Suprapubic skin (tissue), 4 donors: ENCODE results near the gene LMF2. TPM values are rescaled to one million over a fixed set of nuclear protein-coding genes. Genes with fewer than 3 reads are reported as not detected.

Source experiments
- DNase-seq, 2 donors: peaks; one replicate each; pipeline ENCODE4 v3.0.0-alpha.2; 2019; ENCODE audit warnings: low spot score in 2 of 2
- H3K27ac ChIP-seq: fragments of 200-600 bp; sonication (generic); one replicate; pipeline ENCODE4 v1.5.1; 2019
- H3K27me3 ChIP-seq: fragments of 200-600 bp; sonication (generic); one replicate; pipeline ENCODE4 v1.5.1; 2019
- H3K36me3 ChIP-seq: fragments of 200-600 bp; sonication (generic); one replicate; pipeline ENCODE4 v1.5.1; 2019
- H3K4me1 ChIP-seq: fragments of 200-600 bp; sonication (generic); one replicate; pipeline ENCODE4 v1.5.1; 2019
- H3K4me3 ChIP-seq: fragments of 200-600 bp; sonication (generic); one replicate; pipeline ENCODE4 v1.5.1; 2019; ENCODE audit warnings: mild to moderate bottlenecking
- H3K9me3 ChIP-seq: fragments of 200-600 bp; sonication (generic); one replicate; pipeline ENCODE4 v1.5.1; 2019
- CTCF ChIP-seq, 2 donors: fragments of 200-600 bp in 1 of 2; fragments of 450-650 bp in 1 of 2; sonication (generic) in 1 of 2; IDR thresholded peaks; one replicate each; pipeline ENCODE4 v1.5.1; 2016 to 2019; ENCODE audit warnings: antibody characterized with exemption in 2 of 2, mild to moderate bottlenecking in 1 of 2, moderate library complexity in 1 of 2
- EP300 ChIP-seq: sonication (generic); formaldehyde crosslinking; IDR thresholded peaks from one replicate; pipeline ENCODE4 v1.6.1; 2017; ENCODE audit warnings: antibody characterized with exemption
- POLR2A ChIP-seq, 2 donors: fragments of 450-650 bp; IDR thresholded peaks; one replicate each; pipeline ENCODE4 v1.6.1; 2017; ENCODE audit warnings: antibody characterized with exemption in 2 of 2, mild to moderate bottlenecking in 2 of 2, moderate library complexity in 2 of 2
- POLR2AphosphoS5 ChIP-seq, 3 donors: sonication (generic); formaldehyde crosslinking; IDR thresholded peaks; one replicate each; pipeline ENCODE4 v1.6.1; 2017; ENCODE audit warnings: antibody characterized with exemption in 3 of 3
- WGBS: methylation state at CpG from one replicate; pipeline ENCODE4 v1.1.5; 2018; 5-methylcytosine and 5-hydroxymethylcytosine counted together
- total RNA-seq, 4 donors: library from RNA; depleted of rRNA; stranded (reverse); fragments of >200 nt; gene quantifications; one replicate each; pipeline ENCODE4 v1.1.0, GENCODE V29; 2016

The LMF2 gene
- total RNA-seq, 4 donors from 2014 or later: 28.9 to 65.6 (median 44.7) TPM

GRCh38 chr22:50524676-50525103 lies 17.2 kb upstream of the LMF2 start:
- DNase-seq: peak in 1 of 2 donors; percentile 85
- peak overlapping the region; percentile 91 for H3K4me3 ChIP-seq
- H3K36me3 ChIP-seq: peaks cover 44% of the 10 kb centered on the region
- H3K27ac ChIP-seq: peak overlapping the region; percentile 96
- H3K9me3 ChIP-seq: no peaks in the 10 kb centered on the region
- H3K4me1 ChIP-seq: peaks cover 47% of the 10 kb centered on the region
- under 1% methylated on average over 15 of the region's 19 CpGs for WGBS
- no peak for TF ChIP-seq POLR2A (IDR thresholded peaks at IDR 0.05)
- no peak for TF ChIP-seq POLR2AphosphoS5 (IDR thresholded peaks at IDR 0.05)
- TF ChIP-seq CTCF (IDR thresholded peaks at IDR 0.05): no peak
- TF ChIP-seq EP300: no peak
- H3K27me3 ChIP-seq: no peaks in the 10 kb centered on the region

DNA sequence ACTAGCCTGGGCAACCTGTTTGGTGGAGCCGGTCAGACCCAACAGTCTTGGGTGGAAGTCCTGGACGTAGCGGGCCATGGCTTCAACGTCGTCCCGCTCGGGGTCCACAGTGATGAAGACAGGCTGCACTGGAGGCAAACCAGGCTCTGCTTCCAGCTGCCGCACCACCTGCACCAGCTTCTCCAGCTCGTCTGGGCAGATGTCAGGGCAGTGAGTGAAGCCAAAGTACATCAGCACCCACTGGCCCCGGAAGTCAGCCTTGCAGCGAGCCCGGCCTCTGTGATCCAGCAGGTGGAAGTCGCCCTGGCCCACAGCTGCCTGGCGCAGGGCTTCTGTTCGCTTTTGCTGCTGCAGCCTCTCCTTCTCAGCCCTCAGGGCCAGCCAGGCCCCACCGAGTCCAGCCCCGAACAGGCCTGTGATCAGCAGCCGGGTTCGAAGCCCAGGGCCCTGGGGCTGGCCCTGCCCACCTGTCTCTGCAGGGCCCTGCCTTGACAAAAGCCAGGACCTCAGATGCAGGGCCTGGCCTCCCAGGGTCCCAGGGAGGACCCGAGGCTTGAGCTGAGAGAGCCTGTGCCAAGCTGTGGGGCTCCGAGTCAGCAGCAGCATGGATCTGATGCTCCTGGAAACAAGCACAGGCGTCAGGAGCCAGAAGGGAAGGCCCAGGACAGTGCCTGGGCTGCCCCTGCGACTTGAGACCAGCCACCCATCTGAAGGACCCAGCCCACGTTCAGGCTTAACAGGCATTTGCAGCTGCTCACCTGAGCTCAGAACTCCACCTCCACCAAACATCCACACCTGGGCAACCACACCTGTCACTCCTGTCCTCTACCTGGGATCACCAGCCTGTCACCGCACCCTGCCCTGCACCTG lies 16.5 kb upstream of the LMF2 start:
- Histone ChIP-seq H3K27ac (no peak overlapping the region), H3K36me3 (peaks cover 50% of the 10 kb centered on the region), H3K4me1 (peaks cover 41% of the 10 kb centered on the region), H3K9me3 (no peaks in the 10 kb centered on the region), H3K4me3 (peak overlapping the region; percentile 91), H3K27me3 (no peaks in the 10 kb centered on the region)
- 59% methylated on average over 4 of the region's 25 CpGs for whole genome bisulfite sequencing
- no peak for DNase-seq
- TF ChIP-seq EP300: no peak

- Histone ChIP-seq H3K27me3 (no peaks in the 10 kb centered on the region), H3K4me1 (peaks cover 39% of the 10 kb centered on the region), H3K9me3 (no peaks in the 10 kb centered on the region), H3K36me3 (peaks cover 56% of the 10 kb centered on the region), H3K27ac (no peak overlapping the region), H3K4me3 (no peak overlapping the region)
- WGBS: 100% methylated on average over 1 of the region's 16 CpGs
- no peak for DNase-seq
- no peak for TF ChIP-seq CTCF (IDR thresholded peaks at IDR 0.05)
- no peak for TF ChIP-seq EP300
- TF ChIP-seq POLR2A (IDR thresholded peaks at IDR 0.05): no peak
- no peak for TF ChIP-seq POLR2AphosphoS5 (IDR thresholded peaks at IDR 0.05)
These were observed 15.9 kb upstream of the LMF2 start for GRCh38 chr22:50523458-50523805.

DNA sequence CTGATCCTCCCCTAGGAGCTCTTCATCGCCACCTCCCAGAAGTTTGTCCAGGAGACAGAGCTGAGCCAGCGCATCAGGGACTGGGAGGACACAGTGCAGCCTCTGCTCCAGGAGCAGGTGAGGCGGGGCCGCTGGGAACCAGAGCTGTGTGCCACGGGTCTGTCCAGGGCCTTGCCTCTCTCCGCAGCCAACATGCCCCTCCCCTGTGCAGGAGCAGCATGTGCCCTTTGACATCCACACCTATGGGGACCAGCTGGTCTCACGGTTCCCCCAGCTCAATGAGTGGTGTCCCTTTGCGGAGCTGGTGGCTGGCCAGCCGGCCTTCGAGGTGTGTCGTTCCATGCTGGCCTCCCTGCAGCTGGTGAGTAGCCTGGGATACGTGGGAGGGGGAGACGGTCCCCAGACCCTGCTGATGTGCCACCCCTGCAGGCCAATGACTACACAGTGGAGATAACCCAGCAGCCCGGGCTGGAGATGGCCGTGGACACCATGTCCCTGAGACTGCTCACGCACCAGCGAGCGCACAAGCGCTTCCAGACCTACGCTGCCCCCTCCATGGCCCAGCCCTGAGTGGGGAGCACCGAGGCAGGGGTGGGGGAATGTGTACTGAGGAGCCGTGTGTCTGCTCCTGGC lies 15.4 kb upstream of the LMF2 start:
- Histone ChIP-seq H3K27me3 (no peaks in the 10 kb centered on the region), H3K4me1 (peaks cover 39% of the 10 kb centered on the region), H3K27ac (no peak overlapping the region), H3K4me3 (no peak overlapping the region), H3K9me3 (no peaks in the 10 kb centered on the region), H3K36me3 (peaks cover 61% of the 10 kb centered on the region)
- no peak for DNase-seq
- WGBS: 95% methylated on average over 10 of the region's 22 CpGs
- TF ChIP-seq POLR2AphosphoS5 (IDR thresholded peaks at IDR 0.05) (no peak), CTCF (IDR thresholded peaks at IDR 0.05) (no peak), POLR2A (IDR thresholded peaks at IDR 0.05) (no peak), EP300 (no peak)

DNA sequence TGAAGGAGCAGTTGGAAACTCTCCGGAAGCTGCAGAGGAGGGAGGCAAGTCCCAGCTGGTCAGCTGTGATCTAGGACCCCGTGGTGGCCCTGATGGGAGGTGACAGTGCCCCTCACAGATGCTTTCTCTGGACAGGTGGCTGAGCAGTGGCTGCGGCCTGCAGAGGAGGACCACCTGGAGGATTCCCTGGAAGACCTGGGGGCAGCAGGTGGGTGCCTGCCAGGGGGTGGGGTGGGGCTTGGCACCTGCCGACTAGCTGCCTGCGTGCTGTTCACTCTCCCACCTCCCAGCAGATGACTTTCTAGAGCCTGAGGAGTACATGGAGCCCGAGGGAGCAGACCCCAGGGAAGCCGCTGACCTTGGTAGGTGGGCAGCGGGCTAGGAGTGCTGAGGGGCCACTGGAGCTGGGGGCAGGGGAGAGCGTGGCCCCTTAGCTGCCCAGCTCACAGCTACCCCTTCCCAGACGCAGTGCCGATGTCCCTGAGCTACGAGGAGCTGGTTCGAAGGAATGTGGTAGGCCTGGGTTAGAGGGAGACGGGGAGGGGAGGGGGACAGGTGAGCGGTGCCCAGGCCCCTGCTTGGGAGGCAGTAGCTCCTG lies 14.8 kb upstream of the LMF2 start:
- Histone ChIP-seq H3K27me3 (no peaks in the 10 kb centered on the region), H3K4me3 (no peak overlapping the region), H3K9me3 (no peaks in the 10 kb centered on the region), H3K36me3 (peaks cover 68% of the 10 kb centered on the region), H3K27ac (no peak overlapping the region), H3K4me1 (peaks cover 37% of the 10 kb centered on the region)
- WGBS: 86% methylated on average over 8 of the region's 15 CpGs
- DNase-seq: no peak
- TF ChIP-seq POLR2AphosphoS5 (IDR thresholded peaks at IDR 0.05) (no peak), POLR2A (IDR thresholded peaks at IDR 0.05) (no peak), EP300 (no peak), CTCF (IDR thresholded peaks at IDR 0.05) (no peak)
